NCI-H226 (cell line): Measurements from ENCODE around the gene COPG2.
"Not testable (repeated sequence)": the region's sequence is repeated elsewhere in the genome, so short reads cannot be mapped to it uniquely, and the experiment has no call there.

Source experiments
- DNase-seq: peaks from one replicate; pipeline ENCODE4 v3.0.0-alpha.2; 2015

The COPG2 gene

GRCh38 chr7:130648580-130648979, 20.0 kb downstream of the COPG2 start:
- no peak for DNase-seq

GRCh38 chr7:130642383-130642782, 26.2 kb downstream of the COPG2 start:
- no peak for DNase-seq

DNA sequence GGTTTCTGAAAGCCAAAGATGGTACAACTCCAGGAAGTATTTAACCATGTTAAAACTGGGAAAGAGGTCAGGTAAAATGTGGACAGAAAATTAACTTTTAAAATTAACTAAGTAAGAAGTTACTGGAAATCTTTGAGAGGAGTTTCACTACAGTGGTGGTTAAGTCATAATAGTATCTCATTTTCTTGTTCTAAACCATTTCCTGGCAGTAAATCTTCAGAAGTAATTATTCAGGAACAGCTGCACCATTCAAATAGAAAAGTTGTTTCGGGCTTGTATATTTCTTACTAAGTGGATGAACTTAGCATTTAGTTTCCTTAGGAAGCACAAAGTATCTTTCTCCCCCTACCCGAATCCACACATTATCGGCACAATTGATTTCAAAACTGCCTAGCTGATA, 27.1 kb downstream of the COPG2 start:
- DNase-seq: no peak

- no peak for DNase-seq
Measured at GRCh38 chr7:130641040-130641439, 27.5 kb downstream of the COPG2 start.

- DNase-seq: no peak
Measured at GRCh38 chr7:130639388-130639787, 29.2 kb downstream of the COPG2 start.

DNA sequence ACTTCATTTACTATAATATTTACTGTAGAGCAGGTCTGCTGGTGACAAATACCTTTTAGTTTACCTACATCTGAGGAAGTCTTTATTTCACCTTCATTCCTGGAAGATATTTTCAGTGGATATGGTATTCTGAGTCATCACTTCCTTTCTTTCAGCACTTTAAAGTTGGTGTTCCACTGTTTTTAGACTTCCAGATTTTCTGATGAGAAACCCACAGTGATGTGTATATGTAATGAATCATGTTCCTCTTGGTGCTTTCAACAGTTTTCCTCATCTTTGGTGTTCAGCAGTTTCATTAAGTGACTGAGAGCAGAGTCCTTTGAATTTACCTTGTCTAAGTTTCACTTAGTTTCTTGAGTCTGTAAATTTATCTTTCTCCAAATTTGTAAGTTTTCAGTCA, 36.4 kb downstream of the COPG2 start:
- DNase-seq: peak; percentile 69

- no peak for DNase-seq
Measured at GRCh38 chr7:130628901-130629300, 39.6 kb downstream of the COPG2 start.

DNA sequence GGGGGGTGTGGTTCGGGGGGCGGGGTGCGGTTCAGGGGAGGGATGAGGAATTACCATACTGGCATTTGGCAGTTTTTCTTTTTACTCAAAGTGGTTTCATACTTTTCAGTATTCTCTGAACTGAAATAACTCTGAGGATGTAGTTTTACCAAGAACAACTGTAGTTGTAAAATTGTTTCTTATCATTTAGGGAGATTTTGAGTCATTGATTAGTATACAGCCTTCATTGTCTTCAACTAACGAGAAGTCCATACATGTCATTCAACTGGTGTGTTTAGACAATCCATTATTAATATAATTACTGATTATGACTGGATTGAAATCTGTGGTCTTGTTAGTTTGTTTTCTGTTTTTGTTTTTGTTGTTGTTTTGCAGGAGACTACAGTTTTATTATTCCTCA, 40.8 kb downstream of the COPG2 start:
- no peak for DNase-seq

GRCh38 chr7:130622866-130623265, 45.7 kb downstream of the COPG2 start:
- peak; percentile 7 for DNase-seq

DNA sequence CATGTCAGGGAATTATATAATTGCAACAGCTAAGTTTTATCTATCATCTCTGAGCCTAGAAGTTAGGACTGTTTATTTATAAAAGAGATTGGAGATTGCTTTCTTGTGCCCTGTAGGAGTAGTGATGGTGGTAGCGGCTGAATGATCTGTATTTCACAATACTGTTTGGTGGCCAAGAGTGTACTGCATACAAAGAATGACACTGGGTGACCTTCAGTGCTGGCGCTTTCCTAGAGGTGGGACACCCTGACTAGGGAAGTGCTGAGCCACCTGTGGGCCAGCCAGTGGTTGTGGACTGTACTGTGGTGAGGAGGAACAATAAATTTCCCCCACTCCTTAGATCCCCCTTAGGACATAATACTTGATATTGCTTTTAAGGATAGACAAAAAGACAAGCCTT, 53.0 kb downstream of the COPG2 start:
- DNase-seq: no peak

DNA sequence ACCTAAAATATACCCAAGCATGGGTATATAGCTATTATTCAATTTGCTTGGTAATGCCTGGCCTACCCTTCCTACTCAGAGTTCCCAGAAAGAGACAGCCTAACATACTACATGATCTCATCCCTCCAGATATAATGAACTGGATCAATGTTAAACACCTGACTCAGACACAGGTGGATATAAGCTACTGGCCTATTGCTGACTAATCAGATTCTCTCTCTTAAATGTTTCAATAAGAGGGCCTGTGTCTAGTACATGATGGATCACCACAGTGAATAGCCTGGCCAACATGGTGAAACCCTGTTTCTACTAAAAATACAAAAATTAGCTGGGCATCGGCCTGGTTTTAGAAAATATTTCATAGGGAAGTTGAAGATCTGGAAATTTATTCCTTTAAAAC, 54.1 kb downstream of the COPG2 start:
- no peak for DNase-seq

DNA sequence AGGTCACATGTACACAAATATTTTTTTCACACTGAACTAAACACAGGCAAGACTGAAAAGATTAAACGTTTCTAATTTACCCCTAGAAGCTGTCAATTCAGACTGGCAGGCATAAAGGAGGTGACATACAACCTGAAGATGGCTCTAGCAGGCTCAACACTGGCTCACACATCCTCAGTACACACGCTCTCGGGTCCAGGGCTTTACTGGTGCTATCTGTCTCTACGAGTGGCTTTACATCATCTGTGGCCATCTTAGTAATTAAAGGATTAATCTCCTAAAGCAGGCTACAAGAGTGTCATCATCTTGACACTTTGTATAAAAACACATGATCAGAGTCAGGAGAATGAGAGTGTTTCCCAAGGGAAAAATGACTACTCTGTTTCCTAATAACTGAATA, 57.3 kb downstream of the COPG2 start:
- no peak for DNase-seq

GRCh38 chr7:130607066-130607465, 61.5 kb downstream of the COPG2 start:
- not testable (repeated sequence) for DNase-seq

GRCh38 chr7:130606161-130606560, 62.4 kb downstream of the COPG2 start:
- DNase-seq: no peak

DNA sequence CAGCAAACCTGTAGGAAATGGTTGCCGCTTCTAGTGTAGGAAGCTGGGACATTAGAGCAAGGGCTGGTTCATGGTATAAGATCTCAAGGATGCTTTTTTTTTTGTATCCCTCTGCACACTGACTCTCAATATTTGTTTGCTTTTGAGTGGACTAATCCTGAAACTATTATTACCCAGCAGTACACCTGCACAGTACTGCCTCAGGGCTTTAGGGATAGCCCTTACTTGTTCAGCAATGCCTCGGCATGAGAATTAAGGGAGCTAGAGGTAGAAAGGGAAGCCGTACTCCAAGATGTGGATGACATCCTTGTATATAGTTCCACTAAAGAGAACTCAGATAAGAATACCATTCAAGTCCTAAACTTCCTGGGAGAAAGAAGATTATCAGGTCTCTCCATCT, 70.5 kb downstream of the COPG2 start:
- DNase-seq: no peak

GRCh38 chr7:130595986-130596385, 72.6 kb downstream of the COPG2 start:
- no peak for DNase-seq

DNA sequence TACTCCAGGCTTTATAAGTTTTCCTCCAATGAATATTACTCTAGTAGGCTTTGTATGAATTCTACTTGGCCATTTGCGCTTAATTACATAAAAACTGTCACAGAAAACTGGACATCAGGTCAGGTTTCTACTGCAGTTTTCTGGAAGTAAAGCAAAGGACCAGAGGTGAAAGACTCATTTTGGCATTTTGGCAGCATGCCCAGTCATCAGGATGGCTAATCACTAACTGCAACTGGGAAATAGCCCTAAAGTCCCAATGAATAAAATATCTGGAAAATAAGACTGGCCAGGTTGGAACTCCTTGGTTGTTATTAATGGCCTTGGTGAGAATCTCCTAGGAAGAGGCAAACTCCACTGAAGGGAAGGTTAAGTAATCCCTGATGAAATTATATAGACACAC, 75.5 kb downstream of the COPG2 start:
- DNase-seq: no peak

DNA sequence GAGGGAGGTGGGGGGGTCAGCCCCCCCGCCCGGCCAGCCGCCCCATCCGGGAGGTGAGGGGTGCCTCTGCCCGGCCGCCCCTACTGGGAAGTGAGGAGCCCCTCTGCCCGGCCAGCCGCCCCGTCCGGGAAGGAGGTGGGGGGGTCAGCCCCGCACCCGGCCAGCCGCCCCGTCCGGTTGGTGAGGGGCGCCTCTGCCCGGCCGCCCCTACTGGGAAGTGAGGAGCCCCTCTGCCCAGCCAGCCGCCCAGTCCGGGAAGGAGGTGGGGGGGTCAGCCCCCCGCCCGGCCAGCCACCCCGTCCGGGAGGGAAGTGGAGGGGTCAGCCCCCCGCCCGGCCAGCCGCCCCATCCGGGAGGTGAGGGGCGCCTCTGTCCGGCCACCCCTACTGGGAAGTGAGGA, 77.1 kb downstream of the COPG2 start:
- DNase-seq: not testable (repeated sequence)

DNA sequence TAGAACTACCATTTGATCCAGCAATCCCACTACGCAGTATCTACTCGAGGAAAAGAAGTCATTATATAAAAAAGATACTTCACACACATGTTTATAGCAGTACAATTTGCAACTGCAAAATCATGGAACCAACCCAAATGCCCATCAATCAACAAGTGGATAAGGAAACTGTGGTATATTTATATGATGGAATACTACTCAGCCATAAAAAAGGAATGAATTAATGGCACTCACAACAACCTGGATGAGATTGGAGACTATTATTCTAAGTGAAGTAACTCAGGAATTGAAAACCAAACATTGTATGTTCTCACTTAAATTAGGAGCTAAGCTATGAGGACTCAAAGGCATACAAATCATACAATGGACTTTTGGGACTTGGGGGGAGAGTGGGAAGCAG, 82.6 kb downstream of the COPG2 start:
- not testable (repeated sequence) for DNase-seq

- not testable (repeated sequence) for DNase-seq
Measured at GRCh38 chr7:130575110-130575509, 93.4 kb downstream of the COPG2 start.

- not testable (repeated sequence) for DNase-seq
Measured at GRCh38 chr7:130570144-130570543, 98.4 kb downstream of the COPG2 start.

- DNase-seq: no peak
Measured at GRCh38 chr7:130566898-130567280, 101.7 kb downstream of the COPG2 start.

GRCh38 chr7:130566168-130566897, 102.2 kb downstream of the COPG2 start:
- peak; percentile 95 for DNase-seq

GRCh38 chr7:130560972-130561371, 107.6 kb downstream of the COPG2 start:
- DNase-seq: peak; percentile 57

DNA sequence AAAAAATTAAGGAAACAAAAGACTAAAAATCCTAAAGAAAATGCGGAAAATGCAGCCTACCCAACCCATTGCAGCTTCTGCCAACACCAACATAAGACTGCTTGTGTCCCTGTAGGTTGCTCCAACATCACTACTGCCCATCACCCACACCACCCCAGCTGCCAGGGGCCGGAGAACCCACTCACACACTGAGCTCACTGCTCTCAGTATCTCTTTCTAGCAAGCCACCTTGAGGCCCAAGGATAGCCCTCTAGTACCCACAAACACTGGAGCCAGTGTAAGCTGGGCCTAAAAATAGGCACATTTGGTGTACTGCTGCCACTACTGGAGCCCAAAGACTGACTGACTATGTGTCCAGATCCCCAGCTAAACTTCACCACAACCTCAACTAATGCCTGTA, 109.4 kb downstream of the COPG2 start:
- DNase-seq: no peak
